Activated CD8-positive, alpha-beta T cell treated with anti-CD3 and anti-CD28 coated beads, Interleukin-2, amount 10 ng/mL, durations not matched to agents 7 days and 5 days (primary cell): Measurements from ENCODE around the gene GRM5. TPM values are rescaled to one million over a fixed set of nuclear protein-coding genes. Genes with fewer than 3 reads are reported as not detected.

Source experiments
- ATAC-seq: fragments of 150-1000 bp; cut with Tn5 transposase; one replicate; pipeline ENCODE4 v1.10.0; 2021; ENCODE audit warnings: moderate library complexity
- CTCF ChIA-PET: fragments of 350-600 bp; sonication (Branson Sonifier 250); formaldehyde crosslinking; loops from one replicate; lab custom pipeline; 2021; ENCODE audit warnings: antibody characterized with exemption; lab: Charles Lee
- POLR2A ChIA-PET: fragments of 350-600 bp; sonication (Branson Sonifier 250); formaldehyde crosslinking; loops from one replicate; lab custom pipeline; 2021; ENCODE audit warnings: antibody characterized with exemption; lab: Charles Lee
- DNase-seq: peaks from one replicate; pipeline ENCODE4 v3.0.0-alpha.2; 2020
- H3K27ac Mint-ChIP-seq: one replicate; pipeline ENCODE4 v1.8.0; 2021; ENCODE audit warnings: mild to moderate bottlenecking, mixed read lengths
- H3K27me3 Mint-ChIP-seq: one replicate; pipeline ENCODE4 v1.8.0; 2021; ENCODE audit warnings: low read depth, mixed read lengths
- H3K36me3 Mint-ChIP-seq: one replicate; pipeline ENCODE4 v1.8.0; 2021; ENCODE audit warnings: low read depth, mixed read lengths
- H3K4me1 Mint-ChIP-seq: one replicate; pipeline ENCODE4 v1.8.0; 2021; ENCODE audit warnings: low read depth, mixed read lengths
- H3K4me3 Mint-ChIP-seq: one replicate; pipeline ENCODE4 v1.8.0; 2021; ENCODE audit warnings: mild to moderate bottlenecking, mixed read lengths
- H3K9me3 Mint-ChIP-seq: one replicate; pipeline ENCODE4 v1.8.0; 2022; ENCODE audit warnings: mixed read lengths; ENCODE audit not compliant: insufficient read depth
- total RNA-seq, 2 experiments: library from RNA; stranded (reverse); gene quantifications; one replicate each; pipeline ENCODE4 v1.2.3, GENCODE V29; 2021

The GRM5 gene
- total RNA-seq, 2 experiments from 2014 or later = not detected

GRCh38 chr11:88583251-88583650 lies 482.5 kb downstream of the GRM5 start:
- no peaks in the 10 kb centered on the region for H3K36me3 Mint-ChIP-seq
- ChIA-PET POLR2A (no interaction called here), CTCF (interaction anchor here (1.5 kb wide), 1 partner anchor 31 kb away, joined by 4 read pairs; no protein-coding TSS in a partner anchor)
- no peaks in the 10 kb centered on the region for H3K27me3 Mint-ChIP-seq
- no peak overlapping the region for H3K27ac Mint-ChIP-seq
- H3K4me3 Mint-ChIP-seq = no peak overlapping the region
- no peak for DNase-seq
- H3K4me1 Mint-ChIP-seq = no peaks in the 10 kb centered on the region
- no peak for ATAC-seq
- H3K9me3 Mint-ChIP-seq = no peaks in the 10 kb centered on the region

- no peaks in the 10 kb centered on the region for H3K4me1 Mint-ChIP-seq
These were observed 486.3 kb downstream of the GRM5 start for GRCh38 chr11:88579466-88579865.

GRCh38 chr11:88576741-88577140 lies 489.0 kb downstream of the GRM5 start:
- no peaks in the 10 kb centered on the region for H3K9me3 Mint-ChIP-seq
- no peaks in the 10 kb centered on the region for H3K4me1 Mint-ChIP-seq
- ChIA-PET POLR2A (no interaction called here), CTCF (no interaction called here)
- ATAC-seq = no peak
- peaks cover 3% of the 10 kb centered on the region for H3K27me3 Mint-ChIP-seq
- no peak for DNase-seq
- H3K36me3 Mint-ChIP-seq = no peaks in the 10 kb centered on the region
- H3K4me3 Mint-ChIP-seq = no peak overlapping the region
- no peak overlapping the region for H3K27ac Mint-ChIP-seq

More at GRCh38 chr11:88579466-88579865, 486.3 kb downstream of the GRM5 start:
- Mint-ChIP-seq H3K9me3 (no peaks in the 10 kb centered on the region), H3K4me3 (no peak overlapping the region), H3K36me3 (no peaks in the 10 kb centered on the region), H3K27me3 (peaks cover 3% of the 10 kb centered on the region), H3K27ac (no peak overlapping the region)
- POLR2A ChIA-PET = no interaction called here
- CTCF ChIA-PET = no interaction called here
- ATAC-seq = no peak
- DNase-seq = no peak

DNA sequence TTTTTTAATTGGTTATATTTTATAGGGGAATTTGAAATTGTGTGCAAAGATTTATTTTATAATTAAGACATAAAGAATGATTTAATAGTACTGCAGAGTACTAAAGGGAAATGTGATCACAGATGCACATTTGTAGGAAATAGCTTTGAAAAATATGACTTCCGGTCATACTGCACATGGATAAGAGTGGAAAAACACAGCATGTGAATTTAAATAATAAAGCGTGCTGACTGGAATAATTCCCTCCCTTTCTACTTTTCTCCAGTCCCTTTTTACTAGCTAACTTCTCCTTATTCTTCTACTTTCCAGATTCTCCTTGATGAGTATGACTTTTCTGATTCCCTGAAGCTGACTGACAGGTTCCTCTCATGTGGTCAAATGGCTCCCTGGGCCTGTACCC lies 489.9 kb downstream of the GRM5 start:
- Mint-ChIP-seq H3K9me3 (no peaks in the 10 kb centered on the region), H3K27ac (no peak overlapping the region), H3K4me1 (no peaks in the 10 kb centered on the region), H3K4me3 (no peak overlapping the region), H3K27me3 (peaks cover 3% of the 10 kb centered on the region), H3K36me3 (no peaks in the 10 kb centered on the region)
- ChIA-PET POLR2A (no interaction called here), CTCF (no interaction called here)
- no peak for DNase-seq
- ATAC-seq = no peak

- Mint-ChIP-seq H3K36me3 (no peaks in the 10 kb centered on the region), H3K9me3 (no peaks in the 10 kb centered on the region), H3K27me3 (peaks cover 4% of the 10 kb centered on the region), H3K4me3 (no peak overlapping the region), H3K4me1 (no peaks in the 10 kb centered on the region), H3K27ac (no peak overlapping the region)
- CTCF ChIA-PET = interaction anchor here (0.7 kb wide), 1 partner anchor 17 kb away, joined by 3 read pairs; no protein-coding TSS in a partner anchor
- no peak for DNase-seq
- no peak for ATAC-seq
- POLR2A ChIA-PET = no interaction called here
These were observed 496.4 kb downstream of the GRM5 start for GRCh38 chr11:88569342-88569741.

GRCh38 chr11:88555829-88556202 lies 510.0 kb downstream of the GRM5 start:
- POLR2A ChIA-PET = no interaction called here
- ATAC-seq (no peak), DNase-seq (no peak)
- Mint-ChIP-seq H3K4me1 (no peaks in the 10 kb centered on the region), H3K36me3 (no peaks in the 10 kb centered on the region), H3K4me3 (no peak overlapping the region), H3K27ac (no peak overlapping the region), H3K9me3 (no peaks in the 10 kb centered on the region), H3K27me3 (peaks cover 3% of the 10 kb centered on the region)
- CTCF ChIA-PET = no interaction called here

- H3K4me3 Mint-ChIP-seq = no peak overlapping the region
- no peaks in the 10 kb centered on the region for H3K4me1 Mint-ChIP-seq
- POLR2A ChIA-PET = no interaction called here
- no peak overlapping the region for H3K27ac Mint-ChIP-seq
- H3K36me3 Mint-ChIP-seq = no peaks in the 10 kb centered on the region
- H3K27me3 Mint-ChIP-seq = peaks cover 3% of the 10 kb centered on the region
- CTCF ChIA-PET = interaction anchor here (1.3 to 5.8 kb wide), 2 partner anchors 323 to 539 kb away, joined by 3 to 48 read pairs; no protein-coding TSS in a partner anchor
- no peak for ATAC-seq
- DNase-seq = no peak
- H3K9me3 Mint-ChIP-seq = no peaks in the 10 kb centered on the region
These were observed 510.6 kb downstream of the GRM5 start for GRCh38 chr11:88555018-88555828.

- ChIA-PET POLR2A (no interaction called here), CTCF (interaction anchor here (0.8 to 5.8 kb wide), 11 partner anchors 10 to 537 kb away, joined by 3 to 48 read pairs (median 4); no protein-coding TSS in a partner anchor)
- Mint-ChIP-seq H3K27me3 (peaks cover 3% of the 10 kb centered on the region), H3K27ac (no peak overlapping the region), H3K9me3 (no peaks in the 10 kb centered on the region), H3K4me1 (no peaks in the 10 kb centered on the region), H3K4me3 (no peak overlapping the region), H3K36me3 (no peaks in the 10 kb centered on the region)
- DNase-seq (no peak), ATAC-seq (no peak)
These were observed 512.6 kb downstream of the GRM5 start for GRCh38 chr11:88553204-88553603.

- H3K27me3 Mint-ChIP-seq = peaks cover 3% of the 10 kb centered on the region
- no peak overlapping the region for H3K4me3 Mint-ChIP-seq
- POLR2A ChIA-PET = no interaction called here
- DNase-seq = peak; percentile 74
- H3K36me3 Mint-ChIP-seq = no peaks in the 10 kb centered on the region
- no peaks in the 10 kb centered on the region for H3K9me3 Mint-ChIP-seq
- ATAC-seq = peak; percentile 87
- CTCF ChIA-PET = interaction anchor here (0.6 to 5.8 kb wide), 30 partner anchors 10 to 548 kb away, joined by 3 to 48 read pairs (median 3); no protein-coding TSS in a partner anchor
- H3K4me1 Mint-ChIP-seq = no peaks in the 10 kb centered on the region
- no peak overlapping the region for H3K27ac Mint-ChIP-seq
These were observed 513.3 kb downstream of the GRM5 start for GRCh38 chr11:88552379-88553062.

DNA sequence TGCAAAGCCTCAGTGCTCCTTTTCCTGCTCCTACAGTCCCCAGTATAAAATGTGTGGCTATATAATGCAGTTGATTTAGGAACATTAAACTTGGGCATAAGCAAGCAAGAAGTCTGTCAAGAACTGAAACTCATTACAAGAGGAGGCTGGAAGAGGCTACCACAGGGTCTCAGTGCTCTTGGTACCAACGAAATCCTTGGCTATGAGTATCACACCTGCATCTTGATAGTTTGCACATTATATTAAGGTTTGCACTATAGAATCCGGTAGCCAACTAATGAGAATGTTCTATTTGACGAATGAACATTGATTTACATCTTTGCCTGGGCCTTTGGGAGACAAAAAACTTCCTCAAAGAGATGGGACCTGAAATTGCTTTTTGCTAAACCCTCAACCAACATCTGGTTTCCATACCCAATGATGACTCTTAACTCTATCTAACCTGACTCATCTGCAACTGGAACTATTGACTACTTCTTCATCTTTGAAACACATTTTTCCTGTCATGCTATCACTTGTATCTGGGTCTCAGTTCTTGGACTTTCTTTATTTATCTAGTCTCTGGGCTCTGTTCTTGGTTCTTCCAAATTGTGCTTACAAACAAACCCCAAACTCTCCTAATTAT lies 521.0 kb downstream of the GRM5 start:
- Mint-ChIP-seq H3K9me3 (no peaks in the 10 kb centered on the region), H3K4me3 (no peak overlapping the region), H3K27me3 (peaks cover 4% of the 10 kb centered on the region), H3K4me1 (peaks cover 7% of the 10 kb centered on the region), H3K36me3 (no peaks in the 10 kb centered on the region), H3K27ac (no peak overlapping the region)
- peak; percentile 4 for ATAC-seq
- ChIA-PET POLR2A (no interaction called here), CTCF (interaction anchor here (0.9 to 4.5 kb wide), 15 partner anchors 8 to 531 kb away, joined by 3 to 58 read pairs (median 4); no protein-coding TSS in a partner anchor)
- DNase-seq = no peak

GRCh38 chr11:88543902-88544655 lies 521.7 kb downstream of the GRM5 start:
- CTCF ChIA-PET = interaction anchor here (0.5 to 4.5 kb wide), 27 partner anchors 8 to 531 kb away, joined by 3 to 58 read pairs (median 4); no protein-coding TSS in a partner anchor
- H3K27ac Mint-ChIP-seq = peak overlapping the region; percentile 1
- no peaks in the 10 kb centered on the region for H3K9me3 Mint-ChIP-seq
- DNase-seq (peak; percentile 89), ATAC-seq (peak; percentile 100)
- POLR2A ChIA-PET = no interaction called here
- H3K36me3 Mint-ChIP-seq = no peaks in the 10 kb centered on the region
- H3K27me3 Mint-ChIP-seq = peaks cover 4% of the 10 kb centered on the region
- H3K4me1 Mint-ChIP-seq = peaks cover 7% of the 10 kb centered on the region
- H3K4me3 Mint-ChIP-seq = no peak overlapping the region
